ENCODE data around the gene CDC42BPB.

CDC42BPB gene

GRCh38 chr14:103057372-103058163 lies at the start of gene CDC42BPB:
TSS of gene CDC42BPB (minus strand) at chr14:103057549. CDS start at chr14:103057173, 376 bp downstream.
- DNase-seq, result peak; percentile 17 to 63 (median 52)

DNA sequence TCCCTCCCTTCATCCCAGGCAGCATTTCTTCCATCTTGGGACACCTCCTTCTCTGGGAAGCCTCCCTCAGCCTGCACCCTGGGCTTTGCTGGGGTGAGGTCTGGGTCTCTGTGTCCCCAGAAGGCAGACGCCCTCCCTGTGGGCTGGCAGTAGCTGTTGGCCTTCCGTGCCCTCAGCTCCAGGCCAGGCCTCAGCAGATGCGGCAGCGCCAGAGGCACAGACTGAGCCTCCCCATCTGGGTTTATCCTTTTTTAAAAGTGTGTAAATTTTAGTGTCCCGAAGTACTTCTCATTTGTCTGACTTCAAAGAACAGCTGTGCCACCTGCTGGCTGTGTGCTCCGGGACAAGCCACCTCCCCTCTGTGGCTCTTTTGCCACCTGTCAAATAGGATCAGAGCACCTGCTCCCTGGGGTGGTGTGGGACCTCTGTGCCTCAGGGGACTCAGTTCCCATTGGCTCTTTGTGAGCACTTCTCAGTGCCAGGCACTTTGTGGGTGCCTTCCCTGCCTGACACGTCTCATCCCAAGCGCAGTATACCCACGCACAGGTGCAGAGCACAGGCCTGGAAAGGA lies 48.3 kb upstream of the CDC42BPB start:
- DNase-seq, result peak in 2 of 6 experiments; percentile 10 to 14

DNA sequence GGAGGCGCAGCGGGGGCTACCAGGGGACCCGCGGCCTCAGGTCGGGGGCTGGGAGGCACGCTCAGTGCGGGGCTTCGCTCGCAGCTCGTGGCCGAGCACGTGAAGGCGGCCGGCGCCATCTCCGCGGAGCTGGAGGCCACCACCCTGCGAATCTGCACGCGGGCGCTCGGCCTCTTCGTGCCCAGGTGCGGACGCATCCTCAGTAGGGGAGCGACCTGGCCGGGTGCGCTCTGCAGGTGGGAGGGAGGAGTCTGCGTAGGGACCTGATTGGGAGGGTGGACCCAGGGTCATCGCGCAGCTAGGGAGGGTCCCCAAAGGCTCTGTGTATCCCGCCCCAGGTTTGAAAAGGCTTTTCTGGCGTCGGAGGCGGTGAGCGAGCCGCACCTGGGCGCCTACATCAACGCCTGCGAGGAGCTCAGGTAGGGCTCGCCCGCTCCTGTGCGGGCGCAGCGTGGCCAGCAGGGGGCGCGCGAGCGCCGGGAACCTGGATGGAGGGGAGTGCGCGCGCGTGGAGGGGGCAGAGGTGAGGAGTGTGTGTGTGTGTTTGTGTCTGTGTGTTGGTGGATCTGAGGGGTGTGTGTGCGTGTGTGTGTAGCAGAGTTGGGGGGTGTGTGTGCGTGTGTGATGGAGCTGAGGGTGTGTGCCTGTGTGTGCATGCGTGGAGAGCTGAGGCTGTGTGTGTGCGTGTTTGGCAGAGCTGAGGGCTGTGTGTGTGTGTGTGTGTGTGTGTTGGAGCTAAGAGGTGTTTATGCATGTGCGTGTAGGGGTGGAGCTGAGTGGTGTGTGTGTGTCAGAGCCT lies 47.5 kb upstream of the CDC42BPB start:
- DNase-seq, result peak; percentile 41 to 78 (median 58)

DNA sequence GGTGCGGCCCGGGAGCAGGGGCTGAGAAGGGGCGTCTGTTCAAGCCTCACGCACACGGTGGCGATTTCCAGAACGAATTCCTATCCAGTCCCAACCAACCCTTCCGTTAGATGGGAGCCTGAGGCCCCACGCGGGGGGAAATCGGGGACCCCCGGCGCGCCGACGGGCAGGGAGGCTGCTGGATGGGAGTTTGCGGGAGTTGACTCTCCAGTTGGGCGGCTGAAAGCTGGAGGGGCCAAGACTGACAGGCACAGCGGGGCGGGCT lies 47.0 kb upstream of the CDC42BPB start:
- no peak for DNase-seq

DNA sequence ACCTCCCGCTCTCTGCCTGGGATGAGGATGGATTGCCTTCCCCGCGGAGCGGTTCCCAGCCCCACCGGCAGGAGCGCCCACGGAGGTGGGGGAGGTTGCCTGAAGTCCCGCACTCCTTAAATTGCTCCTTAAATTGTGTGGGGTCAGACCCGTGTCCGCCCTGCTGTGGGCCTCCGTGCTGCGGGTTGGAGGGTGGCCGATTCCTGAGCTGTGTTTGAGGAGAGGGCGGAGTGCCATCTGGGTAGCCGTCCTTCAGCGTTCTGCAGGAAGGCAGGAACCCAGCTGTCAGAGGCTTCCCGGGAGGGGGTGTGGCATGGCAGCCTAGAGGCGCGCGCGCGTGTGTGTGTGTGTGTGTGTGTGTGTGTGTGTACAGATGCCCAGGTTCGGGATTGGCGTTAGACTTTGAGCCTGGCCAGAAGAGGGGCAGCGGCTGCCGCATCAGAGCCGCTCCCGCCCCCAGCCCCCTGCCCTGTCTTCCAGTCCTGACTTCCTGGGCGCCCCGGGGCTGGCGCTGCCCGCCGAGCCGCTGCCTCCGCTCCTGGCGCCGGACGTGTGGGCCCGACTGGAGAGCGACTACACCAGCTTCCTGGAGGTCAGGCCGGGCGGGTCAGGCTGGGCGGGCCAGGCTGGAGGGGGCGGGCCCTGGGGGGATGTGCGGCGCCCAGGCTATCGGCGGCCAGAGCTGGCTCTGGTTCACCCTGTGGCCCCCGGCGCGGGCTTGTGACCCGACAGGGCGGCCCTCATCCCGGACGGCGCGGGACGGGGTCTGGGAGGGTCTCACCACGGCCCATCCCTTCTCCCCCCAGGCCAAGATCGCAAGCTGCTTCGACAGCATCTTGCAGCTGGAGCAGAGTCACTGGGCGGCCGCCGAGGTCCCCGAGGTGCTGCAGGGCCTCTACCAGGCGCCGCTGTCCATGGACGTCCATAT lies 46.4 kb upstream of the CDC42BPB start:
- DNase-seq, result no peak

DNA sequence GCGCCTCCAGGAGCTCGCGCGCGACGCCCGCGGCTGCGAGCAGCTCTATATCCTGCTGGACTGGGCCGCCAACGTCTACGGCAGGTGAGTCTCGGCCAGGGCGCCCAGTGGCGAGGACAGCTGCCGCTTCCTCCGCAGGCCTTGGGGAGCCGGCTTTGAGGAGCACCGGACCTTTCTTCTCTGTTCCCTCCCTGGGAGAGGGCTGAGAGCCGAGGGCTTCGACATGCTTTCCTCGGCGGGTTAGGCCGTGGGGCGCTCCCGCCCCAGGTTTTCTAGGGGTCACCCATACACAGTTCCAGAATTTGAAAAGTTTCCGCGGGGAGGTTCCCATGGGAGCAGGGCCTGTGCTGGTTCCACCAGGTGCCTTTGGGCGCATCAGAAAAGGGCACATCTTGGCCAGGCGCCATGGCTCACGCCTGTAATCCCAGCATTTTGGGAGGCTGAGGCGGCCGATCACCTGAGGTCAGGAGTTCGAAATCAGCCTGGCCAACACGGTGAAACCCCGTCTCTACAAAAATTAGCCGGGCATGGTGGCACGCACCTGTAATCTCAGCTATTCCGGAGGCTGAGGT lies 45.4 kb upstream of the CDC42BPB start:
- DNase-seq, result no peak

GRCh38 chr14:103101963-103102688 lies 44.8 kb upstream of the CDC42BPB start:
- no peak for DNase-seq

DNA sequence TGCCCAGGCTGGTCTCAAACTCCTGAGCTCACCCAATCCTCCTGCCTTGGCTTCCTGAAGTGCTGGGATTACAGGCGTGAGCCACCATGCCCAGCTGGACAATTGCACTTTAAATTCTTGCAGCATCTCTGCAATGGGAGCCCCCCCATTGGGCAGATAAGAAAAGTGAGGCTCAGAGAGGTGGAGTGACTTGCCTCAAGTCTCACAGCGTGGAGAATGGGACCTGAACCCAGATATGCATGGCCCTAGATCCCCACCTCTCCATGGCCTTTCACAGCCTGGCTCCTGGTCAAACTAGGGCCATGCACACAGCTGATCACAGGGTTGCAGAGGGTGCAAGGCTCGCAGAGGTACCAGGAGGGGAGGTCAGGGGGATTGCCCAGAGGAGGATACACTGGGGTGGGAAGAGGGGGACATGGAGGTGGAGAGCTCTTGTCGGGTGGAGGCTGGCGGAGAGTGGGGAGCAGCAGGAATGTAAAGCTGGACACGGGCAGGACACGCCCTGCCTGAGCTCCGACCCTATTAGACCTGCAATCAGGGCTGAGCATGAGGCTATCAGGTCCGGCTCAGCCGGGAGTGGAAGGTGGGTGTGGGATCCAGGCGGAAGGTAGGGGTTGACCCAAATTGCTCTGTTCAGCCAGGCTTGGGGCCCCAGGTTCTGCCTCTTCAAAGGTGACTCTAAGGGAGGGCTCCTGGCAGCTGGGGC lies 44.1 kb upstream of the CDC42BPB start:
- no peak for DNase-seq

DNA sequence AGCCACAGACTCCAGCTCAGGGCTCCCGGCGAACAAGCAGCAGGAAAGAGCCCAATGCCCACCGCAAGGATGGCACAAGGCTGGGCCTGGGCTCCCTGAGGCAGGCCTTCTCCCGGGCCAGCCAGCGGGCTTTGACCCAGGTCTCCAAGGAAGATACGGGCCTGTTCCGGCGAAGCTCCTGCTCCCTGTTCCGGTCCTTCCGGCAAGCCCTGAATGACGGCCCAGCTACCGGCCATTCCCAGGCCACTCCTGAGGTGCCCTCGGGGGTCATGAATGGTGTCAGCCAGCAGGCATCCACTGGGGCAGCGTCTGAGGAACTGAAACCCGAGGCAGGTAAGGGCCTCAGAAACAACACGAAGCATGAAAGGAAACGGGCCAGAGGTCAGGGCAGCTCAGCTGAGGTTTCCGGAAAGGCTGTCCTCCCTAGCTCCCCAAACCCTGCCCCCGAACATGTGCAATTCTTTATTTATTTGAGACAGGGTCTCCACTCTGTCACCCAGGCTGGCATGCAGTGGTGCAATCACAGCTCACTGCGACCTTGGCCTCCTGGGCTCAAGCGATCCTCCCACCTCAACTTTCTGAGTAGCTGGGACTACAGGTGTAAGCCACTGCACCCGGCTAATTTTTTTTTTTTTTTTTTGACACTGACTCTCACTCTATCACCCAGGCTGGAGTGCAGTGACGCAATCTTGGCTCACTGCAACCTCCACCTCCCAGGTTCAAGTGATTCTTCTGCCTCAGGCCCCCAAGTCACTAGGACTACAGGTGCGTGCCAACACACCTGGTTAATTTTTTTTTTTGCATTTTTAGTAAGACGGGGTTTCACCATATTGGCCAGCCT lies 43.2 kb upstream of the CDC42BPB start:
- no peak for DNase-seq

GRCh38 chr14:103099733-103100280 lies 42.5 kb upstream of the CDC42BPB start:
- no peak for DNase-seq

DNA sequence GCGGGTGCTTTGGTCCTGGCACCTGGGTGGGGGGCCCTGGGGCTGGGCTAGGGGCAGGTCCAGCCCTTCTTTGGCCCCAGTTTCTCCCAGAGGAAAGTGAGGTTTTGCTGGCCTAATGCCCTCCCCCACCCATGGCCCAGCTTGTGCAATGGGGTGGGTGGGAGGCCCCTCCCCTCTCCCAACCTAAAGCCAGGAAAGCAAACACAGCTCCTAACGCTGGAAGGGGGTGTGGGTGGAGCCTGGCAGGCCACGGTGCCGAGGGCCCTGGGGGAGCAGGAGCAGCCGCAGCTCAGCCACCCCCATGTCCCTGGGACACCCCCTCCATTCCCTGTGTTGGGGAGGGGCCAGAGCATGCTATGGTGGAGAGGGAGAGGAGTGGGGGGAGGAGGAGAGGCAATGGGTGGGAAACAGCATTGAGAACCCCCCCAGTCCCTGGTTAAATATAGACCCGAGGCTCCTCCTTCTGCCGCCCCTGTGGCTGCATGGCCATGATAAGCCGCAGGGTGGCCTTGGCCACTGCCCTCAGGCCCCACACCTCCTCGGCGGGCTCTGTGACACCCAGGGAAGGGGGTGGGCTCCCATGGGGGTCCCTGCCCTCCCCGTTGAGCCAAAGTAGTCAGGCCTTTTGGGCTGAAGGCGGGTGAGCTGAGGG lies 41.9 kb upstream of the CDC42BPB start:
- no peak for DNase-seq

GRCh38 chr14:103097994-103098957 lies 40.9 kb upstream of the CDC42BPB start:
- DNase-seq, result no peak

DNA sequence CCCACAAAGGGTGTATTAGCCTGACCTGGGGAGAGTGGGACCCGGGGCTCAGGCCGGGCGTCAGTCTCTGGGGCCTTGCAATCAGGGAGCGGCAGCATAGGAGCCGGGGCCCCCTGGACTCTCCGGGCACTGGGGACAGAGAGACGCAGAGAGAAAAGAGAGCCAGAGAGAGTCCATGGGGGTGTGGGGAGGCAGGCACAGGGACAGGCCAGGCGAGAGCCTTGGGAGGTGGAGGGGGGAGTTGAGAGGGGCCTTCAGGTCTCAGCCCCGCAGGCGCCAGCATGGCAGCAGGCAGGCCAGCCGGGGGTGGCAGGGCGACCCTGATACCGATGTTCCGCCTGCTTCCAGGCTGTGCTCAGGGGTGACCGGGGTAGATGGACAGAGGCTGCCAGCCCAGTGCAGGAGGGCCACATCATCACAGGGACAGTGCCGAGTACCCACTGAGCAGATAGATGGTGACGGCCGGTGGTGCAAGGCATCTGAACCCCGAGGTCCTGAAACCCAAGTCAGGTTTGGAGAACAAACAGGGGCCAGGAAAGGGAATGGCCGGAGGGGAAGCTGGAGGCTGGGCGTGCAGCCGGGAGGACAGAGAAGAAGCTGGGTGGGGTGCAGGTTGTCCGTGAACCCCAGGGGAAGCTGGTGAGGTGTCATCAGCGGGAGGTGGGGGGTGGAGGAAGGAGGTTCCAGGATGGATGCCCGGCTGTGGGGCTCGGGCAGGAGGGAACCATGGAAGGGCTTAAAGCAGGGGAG lies 40.1 kb upstream of the CDC42BPB start:
- no peak for DNase-seq

DNA sequence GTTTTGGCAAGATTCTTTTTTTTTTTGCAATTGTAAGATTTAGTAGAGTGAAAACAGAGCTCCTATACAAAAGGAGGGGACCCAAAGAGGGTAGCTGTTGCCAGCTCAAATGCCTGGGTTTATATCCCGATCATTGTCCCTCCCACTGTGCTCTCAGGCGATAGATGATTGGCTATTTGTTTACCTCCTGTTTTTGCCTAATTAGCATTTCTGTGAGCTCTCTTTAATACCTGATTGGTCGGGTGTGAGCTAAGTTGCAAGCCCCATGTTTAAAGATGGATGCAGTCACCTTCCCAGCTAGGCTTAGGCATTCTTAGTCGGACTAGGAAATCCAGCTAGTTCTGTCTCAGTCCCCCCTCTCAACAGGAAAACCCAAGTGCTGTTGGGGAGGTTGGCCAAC lies 39.0 kb upstream of the CDC42BPB start:
- no peak for DNase-seq

- no peak for DNase-seq
These were observed 37.9 kb upstream of the CDC42BPB start for GRCh38 chr14:103095210-103095778.

- no peak for DNase-seq
These were observed 37.3 kb upstream of the CDC42BPB start, which contains the start of gene EXOC3L4 for GRCh38 chr14:103094406-103095209. TSS of gene EXOC3L4 (plus strand) at chr14:103094725. CDS start at chr14:103100220, 5,495 bp downstream.

Measured in stimulated activated naive CD4-positive, alpha-beta T cell (primary cell).